Uterine smooth muscle cell (primary cell): ENCODE data around the gene COQ4. TPM values are rescaled to one million over a fixed set of nuclear protein-coding genes. Genes with fewer than 3 reads are reported as not detected.

Experiments used
- total RNA-seq: library from RNA; depleted of rRNA; stranded (reverse); fragments of >200 nt; gene quantifications from 2 replicates; pipeline ENCODE4 v1.2.3, GENCODE V29; 2014

COQ4 gene
- total RNA-seq: 23.1 and 28.0 TPM in 2 replicates

GRCh38 chr9:128322404-128323211 is at the start of gene COQ4, which contains the start of gene TRUB2:
COQ4 (plus strand) TSS chr9:128322839; CDS start chr9:128322859, 20 bp downstream.
TRUB2 (minus strand) TSS chr9:128322447; CDS start chr9:128322408, 39 bp downstream.

GRCh38 chr9:128275198-128276007 is 47.2 kb upstream of the COQ4 start, which contains the start of gene GOLGA2:
GOLGA2 (minus strand) TSS chr9:128276007; CDS start chr9:128275976, 31 bp downstream.

GRCh38 chr9:128276008-128276573 is 46.5 kb upstream of the COQ4 start, which contains the start of gene SWI5:
SWI5 (plus strand) TSS chr9:128276276.

GRCh38 chr9:128339761-128340690 is 17.4 kb downstream of the COQ4 start, which contains the start of gene SLC27A4:
SLC27A4 (plus strand) TSS chr9:128340527; CDS start chr9:128343133, 2,606 bp downstream.

GRCh38 chr9:128370752-128371629 is 48.4 kb downstream of the COQ4 start, which contains the start of gene URM1:
URM1 (plus strand) TSS chr9:128371374; CDS start chr9:128371381, 7 bp downstream.

Other genes starting within 250 kb of the COQ4 start
- 55.0 and 82.1 TPM in 2 replicates for gene PTGES2, start 195.1 kb upstream of the COQ4 start, total RNA-seq
- gene LCN2, start 173.4 kb upstream of the COQ4 start, total RNA-seq: not detected in 2 replicates
- 23.0 and 35.4 TPM in 2 replicates for gene BBLN, start 162.6 kb upstream of the COQ4 start, total RNA-seq
- gene CIZ1, start 131.3 kb upstream of the COQ4 start, total RNA-seq: 25.3 and 25.5 TPM in 2 replicates
- 19.5 and 20.7 TPM in 2 replicates for gene DNM1, start 119.5 kb upstream of the COQ4 start, total RNA-seq
- 127 and 163 TPM in 2 replicates for gene GOLGA2, start 46.8 kb upstream of the COQ4 start, total RNA-seq
- 30.2 and 31.2 TPM in 2 replicates for gene SWI5, start 46.6 kb upstream of the COQ4 start, total RNA-seq
- 14.3 and 16.1 TPM in 2 replicates for gene TRUB2, start 392 bp upstream of the COQ4 start, total RNA-seq
- gene SLC27A4, start 17.7 kb downstream of the COQ4 start, total RNA-seq: 14.2 and 16.5 TPM in 2 replicates
- gene URM1, start 48.5 kb downstream of the COQ4 start, total RNA-seq: 31.5 and 37.4 TPM in 2 replicates
- 57.0 and 125 TPM in 2 replicates for gene CERCAM, start 98.0 kb downstream of the COQ4 start, total RNA-seq
- 36.2 and 63.7 TPM in 2 replicates for gene ODF2, start 133.2 kb downstream of the COQ4 start, total RNA-seq
- 31.9 and 42.6 TPM in 2 replicates for gene GLE1, start 181.9 kb downstream of the COQ4 start, total RNA-seq
- 323 and 344 TPM in 2 replicates for gene SPTAN1, start 229.7 kb downstream of the COQ4 start, total RNA-seq